Islet of Langerhans (tissue), 1 donor: ENCODE results near the gene CD47.
A peak's percentile ranks its signal among the peaks of the same experiment; 100 is the strongest.

Source experiments
- FAIRE-seq: peaks from one replicate; lab custom pipeline; 2011; peaks lifted over from hg19 to GRCh38; lab: Jason Lieb, UNC

The CD47 gene

GRCh38 chr3:108090701-108091497 lies at the start of gene CD47:
Gene CD47 (minus strand): TSS chr3:108091031. CDS start chr3:108090908, 123 bp downstream.
- no peak for FAIRE-seq

- FAIRE-seq = no peak
Observed at GRCh38 chr3:108137460-108137814, 46.6 kb upstream of the CD47 start.

GRCh38 chr3:108136561-108137459 lies 46.0 kb upstream of the CD47 start:
- no peak for FAIRE-seq

GRCh38 chr3:108134555-108134880 lies 43.7 kb upstream of the CD47 start:
- no peak for FAIRE-seq

- FAIRE-seq = no peak
Observed at GRCh38 chr3:108133858-108134554, 43.2 kb upstream of the CD47 start.

GRCh38 chr3:108133048-108133369 lies 42.2 kb upstream of the CD47 start:
- no peak for FAIRE-seq

GRCh38 chr3:108131475-108132134 lies 40.8 kb upstream of the CD47 start:
- FAIRE-seq = no peak

- peak; percentile 33 for FAIRE-seq
Observed at GRCh38 chr3:108130701-108131474, 40.1 kb upstream of the CD47 start.

GRCh38 chr3:108130236-108130635 lies 39.4 kb upstream of the CD47 start:
- no peak for FAIRE-seq

- FAIRE-seq = no peak
Observed at GRCh38 chr3:108127301-108127988, 36.6 kb upstream of the CD47 start.

GRCh38 chr3:108126348-108126747 lies 35.5 kb upstream of the CD47 start:
- FAIRE-seq = no peak

- FAIRE-seq = no peak
Observed at GRCh38 chr3:108125550-108126071, 34.8 kb upstream of the CD47 start.

GRCh38 chr3:108125153-108125543 lies 34.3 kb upstream of the CD47 start:
- FAIRE-seq = no peak

GRCh38 chr3:108124337-108125152 lies 33.7 kb upstream of the CD47 start:
- FAIRE-seq = no peak

GRCh38 chr3:108123326-108123725 lies 32.5 kb upstream of the CD47 start:
- no peak for FAIRE-seq

GRCh38 chr3:108122276-108122675 lies 31.4 kb upstream of the CD47 start:
- no peak for FAIRE-seq

GRCh38 chr3:108119398-108120104 lies 28.7 kb upstream of the CD47 start:
- FAIRE-seq = no peak

- no peak for FAIRE-seq
Observed at GRCh38 chr3:108118038-108118768, 27.4 kb upstream of the CD47 start.
